Body of pancreas (tissue), 4 donors: ENCODE measurements around the gene CAMKMT.

Experiments
- POLR2A ChIP-seq, 3 donors: fragments of 450-650 bp; IDR thresholded peaks; one replicate each; pipeline ENCODE4 v1.6.1; 2016; ENCODE audit warnings: antibody characterized with exemption in 3 of 3, mild to moderate bottlenecking in 2 of 3
- TF ChIP-seq, protein P1 (sequence below), 7 experiments: fragments of 450-650 bp in 4 of 7; fragments of 200-600 bp in 3 of 7; sonication (generic) in 3 of 7; IDR thresholded peaks; one replicate each; pipeline ENCODE4 v1.5.1; 2016 to 2019; ENCODE audit warnings: antibody characterized with exemption in 7 of 7

GRCh38 chr2:44719562-44719961 lies 357.8 kb downstream of the CAMKMT start:
- TF ChIP-seq POLR2A (IDR thresholded peaks at IDR 0.05), result no peak
- TF ChIP-seq, protein P1, sequence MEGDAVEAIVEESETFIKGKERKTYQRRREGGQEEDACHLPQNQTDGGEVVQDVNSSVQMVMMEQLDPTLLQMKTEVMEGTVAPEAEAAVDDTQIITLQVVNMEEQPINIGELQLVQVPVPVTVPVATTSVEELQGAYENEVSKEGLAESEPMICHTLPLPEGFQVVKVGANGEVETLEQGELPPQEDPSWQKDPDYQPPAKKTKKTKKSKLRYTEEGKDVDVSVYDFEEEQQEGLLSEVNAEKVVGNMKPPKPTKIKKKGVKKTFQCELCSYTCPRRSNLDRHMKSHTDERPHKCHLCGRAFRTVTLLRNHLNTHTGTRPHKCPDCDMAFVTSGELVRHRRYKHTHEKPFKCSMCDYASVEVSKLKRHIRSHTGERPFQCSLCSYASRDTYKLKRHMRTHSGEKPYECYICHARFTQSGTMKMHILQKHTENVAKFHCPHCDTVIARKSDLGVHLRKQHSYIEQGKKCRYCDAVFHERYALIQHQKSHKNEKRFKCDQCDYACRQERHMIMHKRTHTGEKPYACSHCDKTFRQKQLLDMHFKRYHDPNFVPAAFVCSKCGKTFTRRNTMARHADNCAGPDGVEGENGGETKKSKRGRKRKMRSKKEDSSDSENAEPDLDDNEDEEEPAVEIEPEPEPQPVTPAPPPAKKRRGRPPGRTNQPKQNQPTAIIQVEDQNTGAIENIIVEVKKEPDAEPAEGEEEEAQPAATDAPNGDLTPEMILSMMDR (IDR thresholded peaks at IDR 0.05), result no peak
